NCI-H1436 treated with DMSO at 0.1 percent for 48 hours (cell line): ENCODE data around the gene FNDC1.

Source experiments
- DNase-seq: peaks from one replicate; lab custom pipeline; 2025; lab: John Stamatoyannopoulos, UW

FNDC1 gene

GRCh38 chr6:159308198-159308597, 139.0 kb downstream of the FNDC1 start:
- no peak for DNase-seq

DNA sequence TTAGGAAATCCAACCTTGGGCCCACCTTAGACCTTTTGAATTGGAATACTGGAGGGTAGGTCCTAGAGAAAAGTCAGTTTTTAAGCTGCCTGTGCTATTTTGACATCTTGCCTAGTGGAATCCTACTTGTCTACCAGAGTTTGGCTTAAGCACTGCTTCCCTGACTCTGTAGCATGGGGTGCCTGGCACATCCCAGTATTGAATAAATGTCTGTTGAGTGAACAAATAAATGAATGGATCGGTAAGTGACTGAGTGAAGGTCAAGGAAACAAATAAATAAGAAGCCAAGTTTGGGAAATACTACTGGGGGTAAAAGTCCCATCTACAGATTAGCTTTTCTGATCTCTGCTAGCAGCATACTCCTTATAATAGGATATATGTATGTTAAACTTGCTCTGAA, 140.5 kb downstream of the FNDC1 start:
- DNase-seq: no peak

- DNase-seq: no peak
These were observed 142.4 kb downstream of the FNDC1 start for GRCh38 chr6:159311618-159312017.

GRCh38 chr6:159312206-159312605, 143.0 kb downstream of the FNDC1 start:
- DNase-seq: no peak

DNA sequence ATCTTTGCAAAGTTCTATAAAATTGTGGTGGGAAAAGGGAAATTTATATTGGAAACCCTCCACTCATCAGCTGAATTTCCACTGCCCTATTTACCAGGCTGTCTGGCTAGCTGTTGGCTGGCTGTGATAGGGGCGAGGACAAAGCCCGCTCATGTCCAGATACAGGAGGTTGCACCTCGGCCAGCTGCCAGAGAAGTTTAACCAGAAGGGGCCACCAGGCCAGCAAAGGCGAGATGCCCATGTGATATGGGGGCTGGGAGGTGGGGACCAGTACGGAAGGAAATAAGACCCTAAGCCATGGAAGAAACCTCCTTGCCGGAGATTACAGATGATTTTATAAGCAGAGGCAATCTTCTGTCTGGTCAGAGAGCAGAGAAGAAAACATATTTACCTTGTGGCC, 143.8 kb downstream of the FNDC1 start:
- no peak for DNase-seq

- DNase-seq: no peak
These were observed 146.4 kb downstream of the FNDC1 start for GRCh38 chr6:159315562-159315961.

GRCh38 chr6:159317430-159317829, 148.2 kb downstream of the FNDC1 start:
- DNase-seq: no peak

DNA sequence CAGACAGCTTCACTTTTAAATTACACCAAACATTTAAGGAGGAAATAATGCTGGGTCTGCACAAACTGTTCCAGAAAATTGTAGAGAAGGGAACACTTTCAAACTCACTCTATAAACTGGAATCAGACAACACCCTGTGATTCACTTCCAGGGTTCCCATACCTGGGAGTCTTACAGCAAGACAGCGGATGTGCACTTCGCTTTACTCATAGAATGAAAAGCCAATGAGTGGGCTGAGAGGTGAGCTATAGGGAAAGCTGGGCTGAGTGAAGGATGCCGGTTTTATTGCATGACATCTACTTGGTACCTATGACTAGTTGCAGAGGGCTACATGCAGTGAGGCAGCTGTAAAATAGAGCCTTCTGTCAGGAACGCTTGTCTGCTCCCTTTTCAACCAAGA, 152.1 kb downstream of the FNDC1 start:
- DNase-seq: no peak
